HepG2 (cell line): ENCODE measurements around the gene OGFR. TPM values are rescaled to one million over a fixed set of nuclear protein-coding genes. Genes with fewer than 3 reads are reported as not detected.

Experiments
- ARNTL ChIP-seq: sonication (generic); formaldehyde crosslinking; IDR thresholded peaks from 2 replicates; pipeline ENCODE4 v1.4.0; 2020; ENCODE audit warnings: mild to moderate bottlenecking, missing genetic modification reagents
- CAMTA2 ChIP-seq: sonication (generic); formaldehyde crosslinking; IDR thresholded peaks from 2 replicates; pipeline ENCODE4 v1.4.0; 2020; ENCODE audit warnings: mild to moderate bottlenecking, missing genetic modification reagents, borderline replicate concordance
- HIVEP1 ChIP-seq: sonication (generic); formaldehyde crosslinking; IDR thresholded peaks from 2 replicates; pipeline ENCODE4 v1.4.0; 2020; ENCODE audit warnings: mild to moderate bottlenecking, missing genetic modification reagents
- HNF4A ChIP-seq: sonication (generic); formaldehyde crosslinking; IDR thresholded peaks from 2 replicates; pipeline ENCODE4 v1.4.0; 2020; ENCODE audit warnings: missing genetic modification reagents
- HNRNPUL1 ChIP-seq: fragments of 200-400 bp; formaldehyde crosslinking; IDR thresholded peaks from 2 replicates; pipeline ENCODE4 v1.6.1; 2017; ENCODE audit warnings: low read depth, mild to moderate bottlenecking, low read length, moderate library complexity
- JDP2 ChIP-seq: sonication (generic); formaldehyde crosslinking; IDR thresholded peaks from 2 replicates; pipeline ENCODE4 v1.8.1; 2022; ENCODE audit warnings: missing genetic modification reagents, borderline replicate concordance
- ONECUT2 ChIP-seq: sonication (generic); formaldehyde crosslinking; IDR thresholded peaks from 2 replicates; pipeline ENCODE4 v1.4.0; 2020; ENCODE audit warnings: missing genetic modification reagents
- TSC22D2 ChIP-seq: sonication (generic); formaldehyde crosslinking; IDR thresholded peaks from 2 replicates; pipeline ENCODE4 v1.5.1; 2020; ENCODE audit warnings: missing genetic modification reagents, mild to moderate bottlenecking, borderline replicate concordance
- ZBTB7B ChIP-seq: sonication (generic); formaldehyde crosslinking; IDR thresholded peaks from 2 replicates; pipeline ENCODE4 v1.4.0; 2020; ENCODE audit warnings: missing genetic modification reagents
- ZNF263 ChIP-seq: sonication (generic); formaldehyde crosslinking; IDR thresholded peaks from 2 replicates; pipeline ENCODE4 v1.4.0; 2020; ENCODE audit warnings: missing genetic modification reagents
- ZNF337 ChIP-seq: sonication (generic); formaldehyde crosslinking; IDR thresholded peaks from 2 replicates; pipeline ENCODE4 v1.5.1; 2020; ENCODE audit warnings: missing genetic modification reagents, low read depth, mild to moderate bottlenecking, borderline replicate concordance
- ZNF430 ChIP-seq: sonication (generic); formaldehyde crosslinking; IDR thresholded peaks from 2 replicates; pipeline ENCODE4 v1.9.0; 2021; ENCODE audit warnings: mild to moderate bottlenecking, missing genetic modification reagents
- ZNF543 ChIP-seq: sonication (generic); formaldehyde crosslinking; IDR thresholded peaks from 2 replicates; pipeline ENCODE4 v1.4.0; 2020; ENCODE audit warnings: mild to moderate bottlenecking, missing genetic modification reagents
- ZNF629 ChIP-seq: sonication (generic); formaldehyde crosslinking; conservative IDR thresholded peaks from 2 replicates; pipeline ENCODE4 v1.5.0; 2020; ENCODE audit warnings: missing genetic modification reagents
- ZZZ3 ChIP-seq: sonication (generic); formaldehyde crosslinking; IDR thresholded peaks from 2 replicates; pipeline ENCODE4 v1.4.0; 2020; ENCODE audit warnings: missing genetic modification reagents, mild to moderate bottlenecking, borderline replicate concordance
- polyA plus RNA-seq, 8 experiments: library from polyadenylated mRNA; depleted of rRNA in 3 of 8; stranded (reverse) in 7 of 8; unstranded in 1 of 8; fragments of >200 nt; fragmentation: Illumina TruSeq in 4 of 8; extraction: Trizol in 4 of 8; gene quantifications; 2 replicates each; pipeline versions ENCODE4 v1.2.1 to v1.2.3, GENCODE V29; 2011 to 2016; ENCODE audit warnings: low read depth in 4 of 8, missing spikeins in 1 of 8, mixed read lengths in 1 of 8; ENCODE audit not compliant: insufficient read depth in 1 of 8
- total RNA-seq, 5 experiments: library from RNA; depleted of rRNA; stranded (reverse); fragments of >200 nt; fragmentation: Illumina TruSeq; extraction: Trizol; gene quantifications; 2 replicates each; pipeline ENCODE4 v1.2.3, GENCODE V29; 2016; ENCODE audit warnings: low read depth in 1 of 5
- TF ChIP-seq, protein P1 (sequence below), 2 experiments: IDR thresholded peaks; 2 replicates each; pipeline ENCODE4 v1.6.1; 2011 to 2012; ENCODE audit warnings: low read length in 2 of 2, borderline replicate concordance in 1 of 2, low read depth in 1 of 2, mild to moderate bottlenecking in 1 of 2, moderate library complexity in 1 of 2
- TF ChIP-seq, protein P2 (sequence below): sonication (generic); formaldehyde crosslinking; IDR thresholded peaks from 2 replicates; pipeline ENCODE4 v1.8.1; 2022; ENCODE audit warnings: mild to moderate bottlenecking, missing genetic modification reagents
- TF ChIP-seq, protein P3 (sequence below): sonication (generic); formaldehyde crosslinking; IDR thresholded peaks from 2 replicates; pipeline ENCODE4 v1.4.0; 2020; ENCODE audit warnings: missing genetic modification reagents, borderline replicate concordance
- TF ChIP-seq, protein P4 (sequence below): sonication (generic); formaldehyde crosslinking; IDR thresholded peaks from 2 replicates; pipeline ENCODE4 v1.4.0; 2020; ENCODE audit warnings: mild to moderate bottlenecking, missing genetic modification reagents
- TF ChIP-seq, protein P5 (sequence below): sonication (generic); formaldehyde crosslinking; IDR thresholded peaks from 2 replicates; pipeline ENCODE4 v1.5.1; 2020; ENCODE audit warnings: missing genetic modification reagents, mild to moderate bottlenecking, borderline replicate concordance

Gene OGFR
- total and polyA plus RNA-seq, 2 of the 13 experiments (the other 11 are each of a cell fraction or from before 2014, with no cell fraction given): 47.7 to 81.8 TPM

DNA sequence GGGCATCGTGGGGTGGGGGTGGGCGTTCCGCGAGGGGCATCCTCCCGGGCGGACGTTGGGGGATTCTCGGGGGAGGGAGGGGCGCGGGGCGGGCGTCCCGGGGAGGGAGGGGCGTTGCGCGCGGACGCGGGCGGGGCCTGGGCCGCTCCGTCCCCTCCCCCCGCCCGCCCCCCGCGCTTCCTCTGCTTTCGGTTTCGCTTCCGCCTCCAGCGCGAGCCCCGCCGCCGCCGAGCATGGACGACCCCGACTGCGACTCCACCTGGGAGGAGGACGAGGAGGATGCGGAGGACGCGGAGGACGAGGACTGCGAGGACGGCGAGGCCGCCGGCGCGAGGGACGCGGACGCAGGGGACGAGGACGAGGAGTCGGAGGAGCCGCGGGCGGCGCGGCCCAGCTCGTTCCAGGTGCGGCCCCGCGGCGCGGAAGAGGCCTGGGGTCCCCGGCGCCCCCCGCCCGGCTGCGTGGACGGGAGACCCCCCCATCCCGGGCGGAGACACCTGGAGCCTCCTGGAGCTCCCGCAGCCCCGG is at the start of gene OGFR (continued):
- TF ChIP-seq, protein P1, sequence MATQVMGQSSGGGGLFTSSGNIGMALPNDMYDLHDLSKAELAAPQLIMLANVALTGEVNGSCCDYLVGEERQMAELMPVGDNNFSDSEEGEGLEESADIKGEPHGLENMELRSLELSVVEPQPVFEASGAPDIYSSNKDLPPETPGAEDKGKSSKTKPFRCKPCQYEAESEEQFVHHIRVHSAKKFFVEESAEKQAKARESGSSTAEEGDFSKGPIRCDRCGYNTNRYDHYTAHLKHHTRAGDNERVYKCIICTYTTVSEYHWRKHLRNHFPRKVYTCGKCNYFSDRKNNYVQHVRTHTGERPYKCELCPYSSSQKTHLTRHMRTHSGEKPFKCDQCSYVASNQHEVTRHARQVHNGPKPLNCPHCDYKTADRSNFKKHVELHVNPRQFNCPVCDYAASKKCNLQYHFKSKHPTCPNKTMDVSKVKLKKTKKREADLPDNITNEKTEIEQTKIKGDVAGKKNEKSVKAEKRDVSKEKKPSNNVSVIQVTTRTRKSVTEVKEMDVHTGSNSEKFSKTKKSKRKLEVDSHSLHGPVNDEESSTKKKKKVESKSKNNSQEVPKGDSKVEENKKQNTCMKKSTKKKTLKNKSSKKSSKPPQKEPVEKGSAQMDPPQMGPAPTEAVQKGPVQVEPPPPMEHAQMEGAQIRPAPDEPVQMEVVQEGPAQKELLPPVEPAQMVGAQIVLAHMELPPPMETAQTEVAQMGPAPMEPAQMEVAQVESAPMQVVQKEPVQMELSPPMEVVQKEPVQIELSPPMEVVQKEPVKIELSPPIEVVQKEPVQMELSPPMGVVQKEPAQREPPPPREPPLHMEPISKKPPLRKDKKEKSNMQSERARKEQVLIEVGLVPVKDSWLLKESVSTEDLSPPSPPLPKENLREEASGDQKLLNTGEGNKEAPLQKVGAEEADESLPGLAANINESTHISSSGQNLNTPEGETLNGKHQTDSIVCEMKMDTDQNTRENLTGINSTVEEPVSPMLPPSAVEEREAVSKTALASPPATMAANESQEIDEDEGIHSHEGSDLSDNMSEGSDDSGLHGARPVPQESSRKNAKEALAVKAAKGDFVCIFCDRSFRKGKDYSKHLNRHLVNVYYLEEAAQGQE (IDR thresholded peaks at IDR 0.05; ENCODE audit: borderline replicate concordance in 1 of 2, low read depth in 1 of 2, low read length in 2 of 2): no peak
- TF ChIP-seq ZNF263 (peak; percentile 91), HIVEP1 (CRISPR knock-in tag) (no peak), ZNF629 (CRISPR knock-in tag) (no peak), HNF4A (CRISPR knock-in tag) (no peak), JDP2 (CRISPR knock-in tag) (no peak; the same call in 1 of the 2 replicates), ZNF543 (CRISPR knock-in tag) (no peak), ONECUT2 (CRISPR knock-in tag) (no peak), CAMTA2 (CRISPR knock-in tag) (no peak), ZZZ3 (CRISPR knock-in tag) (no peak), ZBTB7B (CRISPR knock-in tag) (peak; percentile 85), TSC22D2 (CRISPR knock-in tag) (0 out of 2 replicates have a peak, but pooled peaks have one; percentile 25), ZNF430 (CRISPR knock-in tag) (0 out of 2 replicates have a peak, but pooled peaks have one; percentile 8), ARNTL (0 out of 2 replicates have a peak, but pooled peaks have one; percentile 41), ZNF337 (CRISPR knock-in tag) (no peak), HNRNPUL1 (no peak)
- TF ChIP-seq, protein P2, sequence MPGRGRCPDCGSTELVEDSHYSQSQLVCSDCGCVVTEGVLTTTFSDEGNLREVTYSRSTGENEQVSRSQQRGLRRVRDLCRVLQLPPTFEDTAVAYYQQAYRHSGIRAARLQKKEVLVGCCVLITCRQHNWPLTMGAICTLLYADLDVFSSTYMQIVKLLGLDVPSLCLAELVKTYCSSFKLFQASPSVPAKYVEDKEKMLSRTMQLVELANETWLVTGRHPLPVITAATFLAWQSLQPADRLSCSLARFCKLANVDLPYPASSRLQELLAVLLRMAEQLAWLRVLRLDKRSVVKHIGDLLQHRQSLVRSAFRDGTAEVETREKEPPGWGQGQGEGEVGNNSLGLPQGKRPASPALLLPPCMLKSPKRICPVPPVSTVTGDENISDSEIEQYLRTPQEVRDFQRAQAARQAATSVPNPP (CRISPR knock-in tag): no peak
- TF ChIP-seq, protein P3, sequence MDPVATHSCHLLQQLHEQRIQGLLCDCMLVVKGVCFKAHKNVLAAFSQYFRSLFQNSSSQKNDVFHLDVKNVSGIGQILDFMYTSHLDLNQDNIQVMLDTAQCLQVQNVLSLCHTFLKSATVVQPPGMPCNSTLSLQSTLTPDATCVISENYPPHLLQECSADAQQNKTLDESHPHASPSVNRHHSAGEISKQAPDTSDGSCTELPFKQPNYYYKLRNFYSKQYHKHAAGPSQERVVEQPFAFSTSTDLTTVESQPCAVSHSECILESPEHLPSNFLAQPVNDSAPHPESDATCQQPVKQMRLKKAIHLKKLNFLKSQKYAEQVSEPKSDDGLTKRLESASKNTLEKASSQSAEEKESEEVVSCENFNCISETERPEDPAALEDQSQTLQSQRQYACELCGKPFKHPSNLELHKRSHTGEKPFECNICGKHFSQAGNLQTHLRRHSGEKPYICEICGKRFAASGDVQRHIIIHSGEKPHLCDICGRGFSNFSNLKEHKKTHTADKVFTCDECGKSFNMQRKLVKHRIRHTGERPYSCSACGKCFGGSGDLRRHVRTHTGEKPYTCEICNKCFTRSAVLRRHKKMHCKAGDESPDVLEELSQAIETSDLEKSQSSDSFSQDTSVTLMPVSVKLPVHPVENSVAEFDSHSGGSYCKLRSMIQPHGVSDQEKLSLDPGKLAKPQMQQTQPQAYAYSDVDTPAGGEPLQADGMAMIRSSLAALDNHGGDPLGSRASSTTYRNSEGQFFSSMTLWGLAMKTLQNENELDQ (CRISPR knock-in tag): no peak
- TF ChIP-seq, protein P4, sequence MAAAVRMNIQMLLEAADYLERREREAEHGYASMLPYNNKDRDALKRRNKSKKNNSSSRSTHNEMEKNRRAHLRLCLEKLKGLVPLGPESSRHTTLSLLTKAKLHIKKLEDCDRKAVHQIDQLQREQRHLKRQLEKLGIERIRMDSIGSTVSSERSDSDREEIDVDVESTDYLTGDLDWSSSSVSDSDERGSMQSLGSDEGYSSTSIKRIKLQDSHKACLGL (CRISPR knock-in tag): peak; percentile 69; the same call in 1 of the 2 replicates
- TF ChIP-seq, protein P5, sequence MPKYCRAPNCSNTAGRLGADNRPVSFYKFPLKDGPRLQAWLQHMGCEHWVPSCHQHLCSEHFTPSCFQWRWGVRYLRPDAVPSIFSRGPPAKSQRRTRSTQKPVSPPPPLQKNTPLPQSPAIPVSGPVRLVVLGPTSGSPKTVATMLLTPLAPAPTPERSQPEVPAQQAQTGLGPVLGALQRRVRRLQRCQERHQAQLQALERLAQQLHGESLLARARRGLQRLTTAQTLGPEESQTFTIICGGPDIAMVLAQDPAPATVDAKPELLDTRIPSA (CRISPR knock-in tag): no peak
